Measurements from ENCODE around the gene TRIM69.
"Not testable (repeated sequence)": the region's sequence is repeated elsewhere in the genome, so short reads cannot be mapped to it uniquely, and the experiment has no call there.

Gene TRIM69

GRCh38 chr15:44743454-44743853 lies 7.1 kb downstream of the TRIM69 start:
- DNase-seq (ENCODE audit: low read depth, low spot score) = not testable (repeated sequence)

GRCh38 chr15:44753345-44753744 lies 17.0 kb downstream of the TRIM69 start:
- no peak for DNase-seq (ENCODE audit: low read depth, low spot score)

DNA sequence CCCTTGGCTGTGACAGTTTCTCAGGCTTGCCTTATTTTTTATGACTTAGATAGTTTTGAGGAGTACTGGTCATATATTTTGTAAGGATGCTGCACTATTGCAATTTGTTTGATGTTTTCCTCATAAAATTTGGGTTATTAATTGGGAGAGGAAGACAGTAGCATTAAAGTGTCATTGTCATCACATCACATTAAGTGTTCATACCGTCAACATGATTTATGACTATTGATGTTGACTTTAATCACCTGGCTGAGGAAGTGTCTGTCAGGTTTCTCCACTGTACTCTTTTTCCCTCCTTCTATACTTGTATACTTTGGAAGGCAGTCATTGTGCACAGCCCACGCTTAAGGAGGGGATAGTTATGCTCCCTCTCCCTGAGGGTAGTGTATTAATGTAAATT lies 26.9 kb downstream of the TRIM69 start:
- DNase-seq (ENCODE audit: low read depth, low spot score) = no peak

- DNase-seq (ENCODE audit: low read depth, low spot score) = no peak
These were observed 27.5 kb downstream of the TRIM69 start for GRCh38 chr15:44763848-44764247.

DNA sequence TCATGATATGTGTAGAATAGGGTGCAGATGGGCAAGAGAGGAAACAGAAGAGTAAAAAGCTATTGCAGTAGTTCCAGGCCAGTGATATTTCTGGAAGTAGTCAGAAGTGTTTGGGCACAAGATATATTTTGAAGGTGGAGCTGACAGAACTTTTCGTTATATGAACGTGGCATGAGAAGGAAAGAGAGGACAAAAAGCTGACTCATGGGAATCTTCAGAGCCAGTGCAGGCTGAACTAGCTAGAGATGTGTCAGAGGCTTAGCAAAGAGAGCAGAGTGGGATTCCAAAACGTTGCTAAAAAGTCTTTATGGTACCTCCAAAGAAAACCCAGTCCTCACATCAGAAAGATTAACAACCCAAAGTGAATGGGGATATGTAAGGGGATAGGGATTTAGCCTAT lies 28.7 kb downstream of the TRIM69 start:
- DNase-seq (ENCODE audit: low read depth, low spot score) = no peak

GRCh38 chr15:44769521-44769920 lies 33.2 kb downstream of the TRIM69 start:
- DNase-seq (ENCODE audit: low read depth, low spot score) = no peak

DNA sequence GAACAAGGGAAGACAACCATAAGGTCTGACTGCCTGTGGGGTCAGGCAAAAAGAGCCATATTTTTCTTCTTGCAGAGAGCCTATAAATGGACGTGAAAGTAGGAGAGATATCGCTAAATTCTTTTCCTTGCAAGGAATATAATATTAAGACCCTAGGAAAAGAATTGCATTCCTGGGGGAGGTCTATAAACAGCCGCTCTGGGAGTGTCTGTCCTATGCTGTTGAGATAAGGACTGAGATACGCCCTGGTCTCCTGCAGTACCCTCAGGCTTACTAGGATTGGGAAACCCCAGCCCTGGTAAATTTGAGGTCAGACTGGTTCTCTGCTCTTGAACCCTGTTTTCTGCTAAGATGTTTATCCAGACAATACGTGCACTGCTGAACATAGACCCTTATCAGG lies 34.4 kb downstream of the TRIM69 start:
- not testable (repeated sequence) for DNase-seq (ENCODE audit: low read depth, low spot score)

- no peak for DNase-seq (ENCODE audit: low read depth, low spot score)
These were observed 39.6 kb downstream of the TRIM69 start for GRCh38 chr15:44775953-44776352.

DNA sequence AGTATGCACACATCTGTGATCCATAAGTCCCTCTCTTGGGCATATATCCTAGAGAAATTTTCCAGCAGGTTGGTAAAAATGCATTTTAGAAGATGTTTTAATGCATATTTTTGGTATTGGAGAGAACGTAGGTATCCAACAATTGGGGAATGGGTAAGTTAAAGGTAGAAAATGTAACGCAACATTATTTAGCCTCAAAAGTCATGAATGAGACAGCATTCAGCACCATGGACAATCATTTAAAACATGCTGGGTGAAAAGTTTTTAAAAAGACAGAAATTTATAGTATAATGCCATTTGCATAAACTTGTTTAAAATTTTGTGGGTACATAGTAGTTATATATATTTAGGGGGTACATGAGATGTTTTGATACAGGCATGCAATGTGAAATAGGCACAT lies 43.4 kb downstream of the TRIM69 start:
- no peak for DNase-seq (ENCODE audit: low read depth, low spot score)

DNA sequence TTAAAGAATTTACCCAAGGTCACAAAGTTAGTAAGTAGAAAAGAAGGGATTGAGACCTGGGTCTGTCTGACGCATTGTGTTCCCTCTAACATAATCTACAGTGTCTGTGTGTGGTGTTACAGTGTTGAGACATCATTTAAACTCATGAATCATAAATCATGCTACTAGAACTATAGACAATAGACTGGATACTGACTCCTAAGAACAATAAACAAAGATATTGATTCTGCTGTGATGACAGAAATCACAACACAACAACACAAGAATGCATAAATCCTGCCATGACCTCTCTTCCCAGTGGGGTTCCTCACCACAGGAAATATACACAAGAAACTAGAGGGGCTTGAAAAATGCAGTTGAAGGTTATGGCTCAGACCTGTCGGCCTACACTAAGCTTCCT lies 44.3 kb downstream of the TRIM69 start:
- DNase-seq (ENCODE audit: low read depth, low spot score) = no peak

DNA sequence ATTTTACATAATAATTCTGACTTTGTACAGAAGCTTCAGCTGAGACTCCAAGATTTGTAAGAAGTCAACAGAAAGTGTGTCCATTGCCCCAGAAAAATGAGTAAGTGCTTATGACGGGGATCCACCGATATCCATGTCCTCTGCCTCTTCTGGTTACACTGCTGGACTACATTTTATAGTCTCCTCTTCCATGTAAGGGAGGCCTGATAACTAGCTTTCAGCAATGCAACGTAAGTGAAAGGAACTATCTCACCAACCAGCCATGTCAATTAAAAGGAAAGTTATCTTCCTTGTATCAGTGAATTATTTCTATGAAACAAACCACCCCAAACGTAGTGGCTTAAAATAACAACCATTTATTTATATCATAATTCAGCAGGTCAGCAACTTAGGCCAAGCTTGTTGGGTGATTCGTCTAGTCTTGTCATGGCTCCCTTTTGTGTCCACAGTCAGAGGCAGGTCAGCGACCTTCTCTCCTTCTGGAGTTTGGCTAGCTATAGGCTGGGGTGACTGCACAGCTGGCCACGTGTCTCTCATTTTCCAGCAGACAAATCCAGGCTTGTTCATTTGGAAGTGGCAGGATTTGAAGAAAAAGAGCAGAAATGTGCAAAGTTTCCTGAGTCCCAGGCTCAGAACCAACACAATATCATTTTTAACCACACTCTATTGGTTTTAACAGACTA lies 44.9 kb downstream of the TRIM69 start:
- DNase-seq (ENCODE audit: low read depth, low spot score) = no peak

DNA sequence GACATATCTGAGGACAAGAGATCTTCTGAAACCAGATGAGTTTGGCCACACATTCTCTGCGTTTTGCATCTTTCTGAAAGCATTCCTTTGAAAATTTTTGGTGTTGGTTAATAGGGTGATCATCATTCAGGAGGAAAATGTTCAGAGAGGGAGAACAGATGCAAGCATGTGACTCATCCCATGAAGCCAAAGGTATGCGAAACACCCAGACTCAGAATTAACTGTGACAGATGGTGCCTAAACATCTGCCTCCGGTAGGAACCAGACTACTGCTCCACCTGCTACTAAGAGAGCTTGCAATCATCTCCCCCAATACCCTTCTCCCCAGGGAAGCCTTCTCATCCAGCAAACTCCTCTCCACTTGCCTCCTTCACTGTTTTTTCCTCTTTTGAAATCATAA lies 46.2 kb downstream of the TRIM69 start:
- DNase-seq (ENCODE audit: low read depth, low spot score) = no peak

GRCh38 chr15:44784918-44785274 lies 48.6 kb downstream of the TRIM69 start:
- not testable (repeated sequence) for DNase-seq (ENCODE audit: low read depth, low spot score)

- DNase-seq (ENCODE audit: low read depth, low spot score) = peak; percentile 24
These were observed 52.4 kb downstream of the TRIM69 start for GRCh38 chr15:44788748-44789147.

DNA sequence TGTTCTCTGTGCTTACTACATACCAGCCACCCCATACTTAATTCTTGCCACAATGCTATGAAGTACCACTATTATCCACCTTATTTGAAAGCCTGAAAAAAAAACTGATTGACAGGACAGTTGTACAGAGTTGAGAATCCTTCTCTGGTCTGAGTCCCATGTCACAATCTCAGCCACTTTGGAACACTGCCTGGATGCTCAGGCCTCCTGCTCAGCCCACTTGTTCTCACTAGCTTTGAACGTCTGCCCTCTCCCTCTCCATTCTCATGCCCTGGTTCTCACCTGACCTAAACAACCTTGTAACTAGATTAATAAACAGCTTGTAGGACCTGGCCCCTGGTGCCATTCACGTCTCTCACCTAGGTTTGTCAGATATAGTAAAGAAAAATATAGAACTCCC lies 53.9 kb downstream of the TRIM69 start:
- no peak for DNase-seq (ENCODE audit: low read depth, low spot score)

GRCh38 chr15:44790656-44791055 lies 54.3 kb downstream of the TRIM69 start:
- no peak for DNase-seq (ENCODE audit: low read depth, low spot score)

- DNase-seq (ENCODE audit: low read depth, low spot score) = no peak
These were observed 56.4 kb downstream of the TRIM69 start for GRCh38 chr15:44792715-44793114.

GRCh38 chr15:44794072-44794471 lies 57.7 kb downstream of the TRIM69 start:
- DNase-seq (ENCODE audit: low read depth, low spot score) = no peak

DNA sequence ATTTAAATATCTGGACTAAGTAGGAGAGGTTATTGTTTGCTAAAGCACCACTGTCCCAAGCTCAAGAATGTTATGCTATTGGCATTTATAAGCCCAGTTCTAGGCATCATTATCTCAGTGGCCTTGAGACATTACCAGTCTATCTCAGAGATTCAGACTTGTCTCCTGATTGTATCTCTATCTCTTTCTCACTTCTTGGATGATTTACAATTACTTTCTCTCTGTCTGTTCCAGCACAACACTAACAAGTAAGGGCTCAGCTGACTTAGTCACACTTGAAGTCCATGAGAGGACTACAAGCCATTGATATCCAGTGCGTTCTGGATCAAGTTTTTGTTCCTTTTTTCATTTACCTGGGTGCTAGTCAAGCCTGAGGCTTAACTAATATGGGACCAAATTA lies 60.2 kb downstream of the TRIM69 start:
- DNase-seq (ENCODE audit: low read depth, low spot score) = no peak

- no peak for DNase-seq (ENCODE audit: low read depth, low spot score)
These were observed 62.5 kb downstream of the TRIM69 start for GRCh38 chr15:44798826-44799225.

DNA sequence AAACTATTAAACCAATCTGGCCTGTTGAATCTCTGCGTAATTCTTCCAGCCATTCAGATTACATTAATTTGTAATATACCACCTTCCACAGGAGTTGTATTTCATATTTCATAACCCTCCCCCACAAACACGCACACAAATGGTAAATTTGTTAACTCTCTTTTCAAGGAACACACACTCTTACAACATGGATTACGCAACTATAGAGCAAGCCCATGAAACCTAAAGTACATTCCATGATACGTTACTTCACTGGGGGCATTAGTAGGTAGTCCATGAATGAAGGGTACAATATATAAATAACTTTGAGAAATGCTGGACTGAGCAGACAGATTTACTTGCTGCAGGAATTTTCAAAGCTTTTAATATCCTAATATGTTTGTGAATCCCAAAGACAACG lies 65.0 kb downstream of the TRIM69 start:
- no peak for DNase-seq (ENCODE audit: low read depth, low spot score)

DNA sequence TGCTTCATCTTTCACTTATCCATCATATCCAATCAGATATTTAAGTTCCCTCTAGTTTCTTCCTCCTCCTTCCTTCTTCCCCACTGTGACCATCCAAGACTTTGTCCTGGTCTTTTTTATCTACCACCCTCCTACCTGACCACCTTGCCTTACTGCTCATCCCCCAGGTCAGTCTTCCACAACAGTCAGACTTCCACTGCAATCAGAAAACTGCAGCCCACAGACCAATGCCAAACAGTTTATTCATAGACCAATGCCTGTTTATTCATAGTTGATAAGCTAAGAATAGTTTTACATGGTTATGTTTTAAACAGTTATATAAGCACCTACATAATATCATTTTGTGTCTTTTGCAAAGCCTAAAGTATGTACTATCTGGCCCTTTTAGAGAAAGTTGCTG lies 65.5 kb downstream of the TRIM69 start:
- no peak for DNase-seq (ENCODE audit: low read depth, low spot score)

GRCh38 chr15:44802336-44802735 lies 66.0 kb downstream of the TRIM69 start:
- DNase-seq (ENCODE audit: low read depth, low spot score) = no peak

Measured in activated naive CD8-positive, alpha-beta T cell treated with anti-CD3 and anti-CD28 coated beads, Interleukin-2, amount 50 U/mL, for 16 hours (primary cell).